GM18526 (cell line): ENCODE data around the gene PPP2R5E.

Experiments used
- POLR2A ChIP-seq: IDR thresholded peaks from 3 replicates; pipeline ENCODE4 v1.6.1; 2011; ENCODE audit not compliant: insufficient read length; ENCODE audit errors: extremely low read depth

Gene PPP2R5E

GRCh38 chr14:63486738-63487137, 56.4 kb downstream of the PPP2R5E start:
- no peak for TF ChIP-seq POLR2A

- no peak for TF ChIP-seq POLR2A
These were observed 59.9 kb downstream of the PPP2R5E start for GRCh38 chr14:63483315-63483714.

GRCh38 chr14:63480599-63480998, 62.6 kb downstream of the PPP2R5E start:
- no peak for TF ChIP-seq POLR2A

- TF ChIP-seq POLR2A = no peak
These were observed 64.7 kb downstream of the PPP2R5E start for GRCh38 chr14:63478437-63478852.

- TF ChIP-seq POLR2A = no peak
These were observed 65.2 kb downstream of the PPP2R5E start for GRCh38 chr14:63478010-63478409.

GRCh38 chr14:63477556-63477955, 65.6 kb downstream of the PPP2R5E start:
- no peak for TF ChIP-seq POLR2A

- no peak for TF ChIP-seq POLR2A
These were observed 67.4 kb downstream of the PPP2R5E start for GRCh38 chr14:63475761-63476160.

- TF ChIP-seq POLR2A = no peak
These were observed 68.3 kb downstream of the PPP2R5E start for GRCh38 chr14:63474844-63475243.

- TF ChIP-seq POLR2A = no peak
These were observed 69.1 kb downstream of the PPP2R5E start for GRCh38 chr14:63474111-63474510.

- TF ChIP-seq POLR2A = no peak
These were observed 70.0 kb downstream of the PPP2R5E start for GRCh38 chr14:63472986-63473788.

- TF ChIP-seq POLR2A = no peak
These were observed 72.0 kb downstream of the PPP2R5E start for GRCh38 chr14:63470962-63471793.

GRCh38 chr14:63468294-63468693, 74.9 kb downstream of the PPP2R5E start:
- TF ChIP-seq POLR2A = no peak

- TF ChIP-seq POLR2A = no peak
These were observed 75.6 kb downstream of the PPP2R5E start for GRCh38 chr14:63467440-63468072.

- TF ChIP-seq POLR2A = no peak
These were observed 77.8 kb downstream of the PPP2R5E start for GRCh38 chr14:63465347-63465746.

GRCh38 chr14:63460680-63461369, 82.4 kb downstream of the PPP2R5E start:
- no peak for TF ChIP-seq POLR2A
